Uterus (tissue), 2 donors: ENCODE results near the gene IFIT5.

ENCODE experiments used
- POLR2A ChIP-seq, 2 donors: fragments of 450-650 bp; IDR thresholded peaks; one replicate each; pipeline ENCODE4 v1.6.1; 2016; ENCODE audit warnings: antibody characterized with exemption in 2 of 2, mild to moderate bottlenecking in 1 of 2, moderate library complexity in 1 of 2
- TF ChIP-seq, protein P1 (sequence below), 4 experiments: fragments of 200-600 bp in 2 of 4; fragments of 450-650 bp in 2 of 4; sonication (generic) in 2 of 4; IDR thresholded peaks; one replicate each; pipeline ENCODE4 v1.5.1; 2016 to 2019; ENCODE audit warnings: antibody characterized with exemption in 4 of 4, mild to moderate bottlenecking in 2 of 4, moderate library complexity in 1 of 4

DNA sequence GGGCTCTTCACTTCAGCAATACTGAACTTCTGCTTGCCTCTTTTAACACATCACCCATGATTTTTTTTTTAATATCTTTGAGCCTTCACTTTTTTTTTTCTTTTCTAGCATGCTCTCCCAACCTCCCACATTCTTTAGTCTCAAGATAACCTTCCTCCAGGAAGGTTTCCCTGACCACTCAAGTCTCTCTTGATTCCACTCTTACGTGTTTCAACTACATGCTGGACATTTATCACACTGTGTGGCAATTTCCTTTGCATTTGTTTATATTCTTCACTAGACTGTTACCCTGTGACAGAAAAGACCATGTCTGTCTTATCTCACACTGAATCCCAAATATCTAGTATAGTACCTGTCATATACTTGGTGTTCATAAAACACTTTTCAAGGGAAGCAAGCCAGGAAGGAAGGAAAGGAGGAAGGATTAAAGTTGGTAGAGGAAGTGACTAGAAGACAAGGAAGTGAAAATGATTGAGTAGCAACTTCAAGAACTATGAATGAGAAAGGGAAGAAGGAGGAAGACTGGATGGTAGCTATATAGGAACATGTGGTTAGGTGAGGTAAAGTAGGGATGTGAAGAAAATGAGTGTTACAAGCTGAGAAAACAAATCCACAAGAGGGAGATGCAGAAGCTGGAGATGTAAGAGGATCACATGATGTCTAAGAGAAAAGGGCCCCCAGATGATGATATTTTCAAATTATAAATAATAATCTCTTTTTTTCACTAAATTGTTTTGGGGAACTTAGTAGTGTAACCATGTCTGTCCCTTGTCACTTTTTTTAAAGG, 40.4 kb downstream of the IFIT5 start:
- no peak for TF ChIP-seq POLR2A (IDR thresholded peaks at IDR 0.05)
- TF ChIP-seq, protein P1, sequence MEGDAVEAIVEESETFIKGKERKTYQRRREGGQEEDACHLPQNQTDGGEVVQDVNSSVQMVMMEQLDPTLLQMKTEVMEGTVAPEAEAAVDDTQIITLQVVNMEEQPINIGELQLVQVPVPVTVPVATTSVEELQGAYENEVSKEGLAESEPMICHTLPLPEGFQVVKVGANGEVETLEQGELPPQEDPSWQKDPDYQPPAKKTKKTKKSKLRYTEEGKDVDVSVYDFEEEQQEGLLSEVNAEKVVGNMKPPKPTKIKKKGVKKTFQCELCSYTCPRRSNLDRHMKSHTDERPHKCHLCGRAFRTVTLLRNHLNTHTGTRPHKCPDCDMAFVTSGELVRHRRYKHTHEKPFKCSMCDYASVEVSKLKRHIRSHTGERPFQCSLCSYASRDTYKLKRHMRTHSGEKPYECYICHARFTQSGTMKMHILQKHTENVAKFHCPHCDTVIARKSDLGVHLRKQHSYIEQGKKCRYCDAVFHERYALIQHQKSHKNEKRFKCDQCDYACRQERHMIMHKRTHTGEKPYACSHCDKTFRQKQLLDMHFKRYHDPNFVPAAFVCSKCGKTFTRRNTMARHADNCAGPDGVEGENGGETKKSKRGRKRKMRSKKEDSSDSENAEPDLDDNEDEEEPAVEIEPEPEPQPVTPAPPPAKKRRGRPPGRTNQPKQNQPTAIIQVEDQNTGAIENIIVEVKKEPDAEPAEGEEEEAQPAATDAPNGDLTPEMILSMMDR (IDR thresholded peaks at IDR 0.05), result no peak
